Activated CD4-positive, alpha-beta memory T cell treated with anti-CD3 and anti-CD28 coated beads for 36 hours (primary cell): ENCODE results near the gene LRRN3. TPM values are rescaled to one million over a fixed set of nuclear protein-coding genes. Genes with fewer than 3 reads are reported as not detected.
"Not testable (repeated sequence)": the region's sequence is repeated elsewhere in the genome, so short reads cannot be mapped to it uniquely, and the experiment has no call there.

Source experiments
- CTCF ChIA-PET: fragments of 350-600 bp; sonication (Branson Sonifier 250); formaldehyde crosslinking; loops from one replicate; lab custom pipeline; 2021; ENCODE audit warnings: antibody characterized with exemption, inconsistent platforms; lab: Charles Lee
- POLR2A ChIA-PET: fragments of 350-600 bp; sonication (Branson Sonifier 250); formaldehyde crosslinking; loops from one replicate; lab custom pipeline; 2021; ENCODE audit warnings: antibody characterized with exemption; lab: Charles Lee
- DNase-seq: peaks from one replicate; pipeline ENCODE4 v3.0.0-alpha.2; 2020
- H3K27ac Mint-ChIP-seq: one replicate; pipeline ENCODE4 v1.8.0; 2021; ENCODE audit warnings: mixed read lengths
- H3K27me3 Mint-ChIP-seq: one replicate; pipeline ENCODE4 v1.8.0; 2021; ENCODE audit warnings: mixed read lengths
- H3K36me3 Mint-ChIP-seq: one replicate; pipeline ENCODE4 v1.8.0; 2021; ENCODE audit warnings: mixed read lengths
- H3K4me1 Mint-ChIP-seq: one replicate; pipeline ENCODE4 v1.8.0; 2021; ENCODE audit warnings: low read depth, mixed read lengths
- H3K4me3 Mint-ChIP-seq: one replicate; pipeline ENCODE4 v1.8.0; 2021; ENCODE audit warnings: mild to moderate bottlenecking, mixed read lengths
- H3K9me3 Mint-ChIP-seq: one replicate; pipeline ENCODE4 v1.8.0; 2021; ENCODE audit warnings: mixed read lengths
- intact Hi-C: fragments of 100-400 bp; cut with micrococcal nuclease; formaldehyde crosslinking; loops from one replicate; pipeline ENCODE4 v1.15.1; 2023
- total RNA-seq, 2 experiments: library from RNA; stranded (reverse); gene quantifications; one replicate each; pipeline ENCODE4 v1.2.3, GENCODE V29; 2021

The LRRN3 gene
- total RNA-seq, 2 experiments from 2014 or later = 4.0 to 4.4 TPM

DNA sequence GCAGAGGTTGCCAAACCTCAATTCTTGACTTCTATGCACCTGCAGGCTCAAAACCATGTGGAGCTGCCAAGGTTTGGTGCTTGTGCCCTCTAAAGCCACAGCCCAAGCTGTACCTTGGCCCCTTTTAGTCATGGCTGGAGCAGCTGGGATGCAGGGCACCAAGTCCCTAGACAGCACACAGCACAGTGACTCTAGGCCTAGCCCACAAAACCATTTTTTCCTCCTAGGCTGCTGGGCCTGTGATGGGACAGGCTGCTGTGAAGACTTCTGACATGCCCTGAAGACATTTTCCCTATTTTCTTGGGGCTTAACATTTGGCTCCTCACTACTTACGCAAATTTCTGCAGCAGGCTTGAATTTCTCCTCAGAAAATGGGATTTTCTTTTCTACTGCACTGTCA lies 27.8 kb upstream of the LRRN3 start:
- no peaks in the 10 kb centered on the region for H3K27me3 Mint-ChIP-seq
- intact Hi-C loops = no loop called here
- no peak for DNase-seq
- POLR2A ChIA-PET = no interaction called here
- H3K27ac Mint-ChIP-seq = no peak overlapping the region
- CTCF ChIA-PET = no interaction called here
- peaks cover 23% of the 10 kb centered on the region for H3K36me3 Mint-ChIP-seq
- H3K4me3 Mint-ChIP-seq = no peak overlapping the region
- peaks cover 33% of the 10 kb centered on the region for H3K9me3 Mint-ChIP-seq
- H3K4me1 Mint-ChIP-seq = peaks cover 3% of the 10 kb centered on the region

DNA sequence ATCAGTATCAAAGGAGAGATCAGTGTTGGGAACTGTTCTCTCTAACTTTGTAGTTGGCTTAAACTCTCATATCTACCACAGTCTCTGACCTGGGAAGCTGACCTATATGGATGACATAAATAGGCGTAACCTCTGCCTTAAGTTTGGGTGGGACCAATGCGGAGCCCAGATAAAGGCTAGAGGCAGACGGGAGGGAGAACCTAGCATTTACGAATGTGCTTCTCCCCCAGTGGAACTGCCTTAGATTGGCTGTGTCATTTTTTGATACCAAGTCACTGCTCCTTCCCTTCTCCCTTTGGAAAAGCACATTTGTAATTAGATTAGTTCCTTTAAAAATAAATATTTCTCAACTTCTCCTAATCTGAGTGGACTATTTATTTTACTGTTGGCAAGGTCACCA lies 23.7 kb upstream of the LRRN3 start:
- CTCF ChIA-PET = no interaction called here
- POLR2A ChIA-PET = no interaction called here
- no peak for DNase-seq
- peaks cover 2% of the 10 kb centered on the region for H3K4me1 Mint-ChIP-seq
- H3K4me3 Mint-ChIP-seq = no peak overlapping the region
- H3K36me3 Mint-ChIP-seq = peaks cover 17% of the 10 kb centered on the region
- peaks cover 27% of the 10 kb centered on the region for H3K9me3 Mint-ChIP-seq
- H3K27me3 Mint-ChIP-seq = no peaks in the 10 kb centered on the region
- no peak overlapping the region for H3K27ac Mint-ChIP-seq
- intact Hi-C loops = no loop called here

DNA sequence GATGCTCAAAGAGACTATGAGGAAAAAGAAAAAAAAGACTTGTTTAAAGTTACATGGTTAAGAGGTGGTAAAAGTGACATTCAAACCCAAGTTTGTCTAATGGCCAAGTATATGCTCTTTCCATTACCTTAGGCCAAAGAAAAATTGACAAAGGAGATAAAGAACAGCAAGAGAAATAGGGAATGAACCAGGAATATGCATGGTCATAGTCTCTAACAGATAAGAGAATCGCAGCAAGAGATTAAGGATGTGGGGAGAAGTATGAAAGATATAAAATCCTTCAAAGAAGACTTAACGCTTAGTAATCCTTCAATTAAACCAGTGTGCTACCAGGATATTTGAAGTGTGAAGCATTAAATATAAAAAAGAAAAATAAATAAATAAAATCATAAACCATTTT lies 23.2 kb upstream of the LRRN3 start:
- intact Hi-C loops = no loop called here
- DNase-seq = no peak
- peaks cover 2% of the 10 kb centered on the region for H3K4me1 Mint-ChIP-seq
- POLR2A ChIA-PET = no interaction called here
- H3K9me3 Mint-ChIP-seq = peaks cover 24% of the 10 kb centered on the region
- CTCF ChIA-PET = no interaction called here
- H3K27me3 Mint-ChIP-seq = no peaks in the 10 kb centered on the region
- no peak overlapping the region for H3K4me3 Mint-ChIP-seq
- peaks cover 14% of the 10 kb centered on the region for H3K36me3 Mint-ChIP-seq
- no peak overlapping the region for H3K27ac Mint-ChIP-seq

DNA sequence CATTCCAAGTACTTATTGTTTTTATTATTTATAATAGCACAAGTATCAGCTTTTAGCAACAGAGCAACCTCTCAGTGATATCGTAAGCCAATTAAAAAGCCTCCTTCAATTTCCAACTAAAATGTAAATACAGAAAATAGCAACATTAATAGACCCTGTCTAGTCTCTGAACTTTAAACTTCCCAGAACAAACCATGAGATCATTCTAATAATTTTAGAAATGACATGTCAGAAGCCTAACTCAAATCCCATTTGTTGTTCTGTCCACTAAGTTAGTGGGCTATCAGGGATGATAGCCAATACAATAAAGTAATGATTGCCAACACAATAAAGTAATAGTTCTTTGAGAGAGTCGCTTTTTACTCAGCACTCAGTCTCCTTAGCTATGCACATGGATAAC lies 22.3 kb upstream of the LRRN3 start:
- Mint-ChIP-seq H3K4me3 (no peak overlapping the region), H3K36me3 (peaks cover 10% of the 10 kb centered on the region), H3K27me3 (no peaks in the 10 kb centered on the region), H3K27ac (no peak overlapping the region), H3K9me3 (peaks cover 14% of the 10 kb centered on the region), H3K4me1 (peaks cover 9% of the 10 kb centered on the region)
- DNase-seq = no peak
- intact Hi-C loops = no loop called here
- POLR2A ChIA-PET = no interaction called here
- CTCF ChIA-PET = no interaction called here

DNA sequence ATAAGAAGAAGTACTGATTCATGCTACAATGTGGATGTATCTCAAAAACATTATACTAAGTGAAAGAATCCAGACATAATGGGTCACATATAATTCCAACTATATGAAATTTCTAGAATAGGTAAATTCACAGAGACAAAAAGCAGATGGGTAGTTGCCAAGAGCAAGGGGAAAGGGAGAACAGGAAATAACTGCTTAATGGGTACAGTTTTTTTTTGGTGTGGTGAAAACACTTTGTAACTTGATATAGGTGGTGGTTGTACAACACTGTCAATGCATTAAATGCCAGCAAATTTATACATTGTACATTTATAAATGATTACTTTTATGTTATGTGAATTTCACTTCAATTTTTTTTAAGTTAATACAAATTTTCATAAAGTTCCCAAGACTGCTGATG lies 19.4 kb upstream of the LRRN3 start:
- no peaks in the 10 kb centered on the region for H3K27me3 Mint-ChIP-seq
- ChIA-PET POLR2A (no interaction called here), CTCF (no interaction called here)
- peaks cover 35% of the 10 kb centered on the region for H3K4me1 Mint-ChIP-seq
- intact Hi-C loops = no loop called here
- H3K36me3 Mint-ChIP-seq = peaks cover under 1% of the 10 kb centered on the region
- H3K27ac Mint-ChIP-seq = no peak overlapping the region
- H3K9me3 Mint-ChIP-seq = no peaks in the 10 kb centered on the region
- DNase-seq = no peak
- H3K4me3 Mint-ChIP-seq = no peak overlapping the region

DNA sequence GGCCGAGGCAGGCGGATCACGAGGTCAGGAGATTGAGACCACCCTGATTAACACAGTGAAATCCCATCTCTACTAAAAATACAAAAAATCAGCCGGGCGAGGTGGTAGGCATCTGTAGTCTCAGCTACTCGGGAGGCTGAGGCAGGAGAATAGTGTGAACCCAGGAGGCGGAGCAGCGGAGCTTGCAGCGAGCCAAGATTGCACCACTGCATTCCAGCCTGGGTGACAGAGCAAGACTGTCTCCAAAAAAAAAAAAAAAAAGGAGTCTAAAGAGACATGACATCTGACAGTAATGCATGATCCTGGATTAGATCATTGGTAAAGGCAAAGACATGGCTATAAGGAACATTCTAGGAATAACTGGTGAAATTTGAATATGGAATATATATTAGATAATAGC lies 18.3 kb upstream of the LRRN3 start:
- H3K4me1 Mint-ChIP-seq = peaks cover 44% of the 10 kb centered on the region
- H3K27me3 Mint-ChIP-seq, H3K4me3 Mint-ChIP-seq, intact Hi-C loops, POLR2A ChIA-PET, H3K9me3 Mint-ChIP-seq, DNase-seq, H3K27ac Mint-ChIP-seq, CTCF ChIA-PET, H3K36me3 Mint-ChIP-seq: not testable (repeated sequence)

DNA sequence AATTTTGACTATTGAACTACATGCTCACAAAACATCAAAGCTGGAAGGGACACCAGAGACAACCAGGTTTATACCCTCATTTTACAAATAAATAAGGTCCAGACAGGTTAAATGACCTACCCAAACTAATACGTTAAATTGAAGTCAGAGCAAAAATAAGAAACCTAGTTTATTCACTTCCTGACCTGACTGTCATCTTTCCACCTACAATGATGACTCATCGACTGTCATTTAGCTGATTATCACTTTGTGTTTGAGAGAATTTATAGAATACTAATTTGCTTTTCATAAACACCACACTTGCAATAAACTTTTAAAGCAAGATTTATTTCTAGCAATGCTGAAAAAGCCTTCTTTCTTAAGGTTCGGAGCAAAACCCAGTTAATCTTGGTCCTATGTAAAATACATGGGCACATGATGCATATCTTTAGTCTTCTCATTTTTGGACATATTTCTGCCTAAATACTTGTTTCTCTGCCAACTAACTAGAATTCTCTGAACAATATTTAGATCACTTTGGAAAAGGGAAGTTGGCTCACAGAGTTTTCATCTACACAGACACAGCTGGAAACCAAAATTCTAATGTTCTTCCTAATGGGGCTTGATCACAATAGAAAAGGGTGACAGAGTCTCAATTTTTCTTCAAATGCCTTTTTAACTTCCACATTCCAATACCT lies 16.7 kb upstream of the LRRN3 start:
- Mint-ChIP-seq H3K9me3 (no peaks in the 10 kb centered on the region), H3K27ac (peak overlapping the region; percentile 77), H3K4me1 (peaks cover 44% of the 10 kb centered on the region), H3K4me3 (no peak overlapping the region), H3K36me3 (no peaks in the 10 kb centered on the region), H3K27me3 (no peaks in the 10 kb centered on the region)
- intact Hi-C loops = loop anchor here (1.0 kb wide), 3 partner anchors 9 to 49 kb away; no protein-coding TSS in a partner anchor
- ChIA-PET POLR2A (interaction anchor here (0.6 to 1.3 kb wide), 4 partner anchors 9 to 1378 kb away, joined by 3 to 5 read pairs (median 4); no protein-coding TSS in a partner anchor), CTCF (interaction anchor here (1.0 kb wide), 2 partner anchors 9 to 24 kb away, joined by 3 read pairs; no protein-coding TSS in a partner anchor)
- no peak for DNase-seq

DNA sequence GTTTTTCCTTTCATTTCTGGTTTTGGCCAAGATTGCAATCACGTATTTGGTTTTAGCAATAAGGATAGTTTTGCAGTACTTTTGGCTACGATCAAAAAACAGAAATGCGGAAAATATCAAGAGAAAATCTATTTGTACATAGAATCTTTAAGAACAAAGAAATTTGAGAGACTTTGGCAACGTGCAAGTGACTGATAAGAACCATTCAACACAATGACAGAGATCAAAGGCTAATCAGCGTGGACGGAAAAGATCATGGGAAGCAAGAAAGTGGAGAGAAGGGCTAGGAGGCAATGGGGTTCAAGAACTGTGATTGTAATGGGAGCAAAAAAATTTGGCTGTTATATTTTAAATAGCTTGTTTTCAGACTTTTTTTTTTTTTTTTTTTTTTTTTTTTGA lies 16.2 kb upstream of the LRRN3 start:
- ChIA-PET CTCF (interaction anchor here (1.0 to 1.3 kb wide), 3 partner anchors 8 to 24 kb away, joined by 3 to 6 read pairs (median 3); no protein-coding TSS in a partner anchor), POLR2A (interaction anchor here (0.6 to 1.3 kb wide), 4 partner anchors 8 to 1377 kb away, joined by 3 to 5 read pairs (median 4); no protein-coding TSS in a partner anchor)
- no peaks in the 10 kb centered on the region for H3K27me3 Mint-ChIP-seq
- peak overlapping the region; percentile 77 for H3K27ac Mint-ChIP-seq
- DNase-seq = no peak
- no peak overlapping the region for H3K4me3 Mint-ChIP-seq
- no peaks in the 10 kb centered on the region for H3K36me3 Mint-ChIP-seq
- H3K9me3 Mint-ChIP-seq = no peaks in the 10 kb centered on the region
- H3K4me1 Mint-ChIP-seq = peaks cover 45% of the 10 kb centered on the region
- intact Hi-C loops = loop anchor here (1.0 kb wide), 3 partner anchors 9 to 49 kb away; no protein-coding TSS in a partner anchor

DNA sequence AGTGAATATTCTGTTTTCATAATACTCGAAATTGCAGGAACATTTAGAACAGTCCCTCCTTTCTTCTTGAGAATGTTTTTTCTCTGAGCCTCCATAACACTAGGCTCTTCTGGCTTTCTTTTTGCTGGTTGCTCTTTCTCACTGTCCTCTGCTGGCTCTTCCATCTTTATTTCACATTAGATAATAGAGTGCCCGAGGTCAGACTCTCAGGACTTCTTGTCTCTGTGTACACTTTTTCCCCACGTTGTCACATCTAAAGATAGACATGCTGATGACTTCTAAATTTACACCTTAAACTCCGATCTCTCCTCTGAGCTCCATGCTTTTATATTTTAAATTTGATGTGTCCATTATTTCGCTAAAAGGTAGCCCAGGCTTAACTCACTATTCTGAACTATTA lies 15.4 kb upstream of the LRRN3 start:
- H3K4me1 Mint-ChIP-seq = peaks cover 48% of the 10 kb centered on the region
- POLR2A ChIA-PET = interaction anchor here (0.7 to 1.8 kb wide), 3 partner anchors 11 to 50 kb away, joined by 4 to 5 read pairs (median 5); no protein-coding TSS in a partner anchor
- DNase-seq = no peak
- no peak overlapping the region for H3K4me3 Mint-ChIP-seq
- intact Hi-C loops = no loop called here
- no peaks in the 10 kb centered on the region for H3K36me3 Mint-ChIP-seq
- CTCF ChIA-PET = interaction anchor here (1.3 kb wide), 1 partner anchor 17 kb away, joined by 6 read pairs; no protein-coding TSS in a partner anchor
- no peaks in the 10 kb centered on the region for H3K9me3 Mint-ChIP-seq
- H3K27ac Mint-ChIP-seq = peak overlapping the region; percentile 11
- H3K27me3 Mint-ChIP-seq = no peaks in the 10 kb centered on the region

DNA sequence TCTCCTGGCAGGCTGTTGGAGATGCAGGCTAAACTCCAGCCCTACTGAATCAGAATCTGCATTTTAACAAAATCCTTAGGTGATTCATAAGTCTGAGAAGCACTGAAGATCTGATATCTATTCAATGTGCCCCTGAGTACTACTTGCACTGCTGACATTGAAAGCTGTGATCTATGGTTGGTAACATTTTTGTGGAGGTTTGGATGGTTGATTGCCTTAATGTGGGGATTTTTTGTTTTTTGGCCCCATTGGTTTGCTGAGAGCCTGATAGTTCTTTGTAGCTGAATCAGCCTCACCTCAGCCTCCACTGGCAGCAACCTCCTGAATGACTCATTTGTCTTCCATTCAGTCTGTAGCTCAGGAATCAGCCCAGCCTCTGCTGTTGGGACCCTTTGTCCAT lies 14.7 kb upstream of the LRRN3 start:
- intact Hi-C loops = no loop called here
- peaks cover 51% of the 10 kb centered on the region for H3K4me1 Mint-ChIP-seq
- peak overlapping the region; percentile 68 for H3K27ac Mint-ChIP-seq
- H3K9me3 Mint-ChIP-seq = no peaks in the 10 kb centered on the region
- no peaks in the 10 kb centered on the region for H3K36me3 Mint-ChIP-seq
- DNase-seq = peak; percentile 60
- H3K4me3 Mint-ChIP-seq = no peak overlapping the region
- CTCF ChIA-PET = interaction anchor here (0.8 to 1.3 kb wide), 2 partner anchors 17 to 22 kb away, joined by 3 to 6 read pairs; no protein-coding TSS in a partner anchor
- POLR2A ChIA-PET = interaction anchor here (0.7 to 1.8 kb wide), 4 partner anchors 10 to 51 kb away, joined by 3 to 5 read pairs (median 4); no protein-coding TSS in a partner anchor
- H3K27me3 Mint-ChIP-seq = no peaks in the 10 kb centered on the region

DNA sequence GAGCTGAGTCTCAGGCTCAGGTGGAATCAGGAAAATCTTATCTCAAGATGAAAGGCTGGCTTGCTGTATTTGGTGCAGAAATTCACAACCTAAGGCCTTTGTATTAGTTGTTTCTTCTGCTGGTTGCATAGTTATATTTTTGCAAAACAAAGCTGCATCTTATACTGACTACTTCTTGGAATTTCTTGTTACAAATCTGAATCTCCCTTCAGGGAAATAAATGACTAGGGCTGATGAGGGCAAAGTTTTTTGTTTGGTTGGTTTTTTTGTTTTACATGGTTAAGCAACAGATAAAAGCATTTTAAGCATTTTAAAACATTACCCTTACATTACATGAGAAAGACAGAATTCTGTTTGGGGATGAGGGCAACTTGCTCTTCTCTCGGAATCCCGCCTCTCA lies 13.9 kb upstream of the LRRN3 start:
- Mint-ChIP-seq H3K9me3 (no peaks in the 10 kb centered on the region), H3K4me3 (no peak overlapping the region)

DNA sequence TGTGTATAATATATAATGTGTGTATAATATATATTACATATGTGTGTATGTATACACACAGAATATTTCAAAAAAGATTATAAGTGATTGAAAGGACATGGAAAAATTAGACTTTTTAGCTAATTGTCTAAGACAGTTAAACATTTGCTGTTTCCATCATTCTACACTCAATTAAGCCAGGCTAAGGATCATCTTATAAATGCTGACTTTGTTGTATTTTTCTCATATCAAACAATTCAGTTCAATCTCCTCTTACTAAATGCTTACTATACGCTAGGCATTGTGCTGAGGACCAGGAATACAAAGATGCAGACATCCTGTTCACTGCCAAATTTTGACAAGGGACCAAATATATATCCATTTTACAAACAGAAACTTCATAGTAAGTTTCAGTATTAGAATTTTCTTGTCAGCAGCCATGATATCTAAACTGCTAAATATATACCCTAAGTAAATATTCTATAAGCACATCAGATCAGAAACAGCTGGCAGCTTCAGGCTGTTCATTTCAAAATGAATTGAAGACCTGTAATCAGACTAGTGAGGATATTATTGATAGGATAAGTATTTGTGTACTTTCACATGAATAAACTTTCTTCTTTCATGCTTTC lies 10.3 kb upstream of the LRRN3 start:
- no peak for DNase-seq
- Mint-ChIP-seq H3K36me3 (peaks cover 2% of the 10 kb centered on the region), H3K4me3 (no peak overlapping the region), H3K27me3 (no peaks in the 10 kb centered on the region), H3K27ac (peak overlapping the region; percentile 43), H3K4me1 (peaks cover 69% of the 10 kb centered on the region), H3K9me3 (peaks cover 4% of the 10 kb centered on the region)
- intact Hi-C loops = loop anchor here (5.0 kb wide), 1 partner anchor 163 kb away; no protein-coding TSS in a partner anchor
- CTCF ChIA-PET = no interaction called here
- POLR2A ChIA-PET = no interaction called here

More for the DNA sequence above, 13.9 kb upstream of the LRRN3 start:
- ChIA-PET POLR2A (interaction anchor here (1.1 to 1.8 kb wide), 3 partner anchors 10 to 52 kb away, joined by 3 to 5 read pairs (median 4); no protein-coding TSS in a partner anchor), CTCF (no interaction called here)
- DNase-seq = no peak
- Mint-ChIP-seq H3K27ac (no peak overlapping the region), H3K36me3 (no peaks in the 10 kb centered on the region), H3K4me1 (peaks cover 57% of the 10 kb centered on the region), H3K27me3 (no peaks in the 10 kb centered on the region)
- intact Hi-C loops = no loop called here
